HT1080 (cell line): ENCODE measurements around the gene GGCX. TPM values are rescaled to one million over a fixed set of nuclear protein-coding genes. Genes with fewer than 3 reads are reported as not detected.
"Not testable (repeated sequence)": the region's sequence is repeated elsewhere in the genome, so short reads cannot be mapped to it uniquely, and the experiment has no call there.

Source experiments
- DNase-seq: peaks from one replicate; pipeline ENCODE4 v3.0.0-alpha.2; 2015; ENCODE audit warnings: low read depth
- total RNA-seq: library from RNA; depleted of rRNA; stranded (reverse); fragments of >200 nt; shearing (Covaris generic); gene quantifications from 2 replicates; pipeline ENCODE4 v1.2.3, GENCODE V29; 2014

GGCX gene
- total RNA-seq, 1 experiment from 2014 or later = 41.9 TPM

DNA sequence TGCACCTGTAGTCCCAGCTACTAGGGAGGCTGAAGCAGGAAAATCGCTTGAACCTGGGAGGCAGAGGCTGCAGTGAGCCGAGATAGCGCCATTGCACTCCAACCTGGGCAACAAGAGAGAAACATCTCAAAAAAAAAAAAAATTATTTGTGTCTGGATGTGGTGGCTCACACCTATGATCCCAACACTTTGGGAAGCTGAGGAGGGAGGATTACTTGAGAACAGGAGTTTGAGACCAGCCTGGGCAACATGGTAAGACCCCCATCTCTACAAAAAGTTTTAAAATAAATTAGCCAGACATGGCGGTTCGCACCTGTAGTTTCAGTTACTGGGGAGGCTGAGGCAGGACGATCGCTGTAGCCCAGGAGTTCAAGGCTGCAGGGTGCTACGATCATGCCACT lies 14.4 kb upstream of the GGCX start:
- DNase-seq = no peak

DNA sequence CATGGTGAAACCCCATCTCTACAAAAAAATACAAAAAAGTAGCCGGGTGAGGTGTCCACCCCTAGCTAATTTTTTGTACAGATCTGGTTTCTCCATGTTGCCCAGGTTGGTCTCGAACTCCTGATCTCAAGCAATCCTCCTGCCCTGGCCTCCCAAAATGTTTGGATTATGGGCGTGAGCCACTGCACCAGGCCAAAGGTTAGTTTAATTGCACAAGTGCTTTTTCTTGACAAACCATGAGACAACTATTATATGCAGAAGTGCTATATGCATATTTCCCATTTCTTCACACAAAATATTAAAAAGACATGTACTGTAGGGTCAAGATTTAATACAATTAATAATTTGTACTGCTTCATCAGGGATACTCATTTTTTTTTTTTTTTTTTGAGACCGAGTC lies 5.0 kb upstream of the GGCX start:
- DNase-seq = no peak

DNA sequence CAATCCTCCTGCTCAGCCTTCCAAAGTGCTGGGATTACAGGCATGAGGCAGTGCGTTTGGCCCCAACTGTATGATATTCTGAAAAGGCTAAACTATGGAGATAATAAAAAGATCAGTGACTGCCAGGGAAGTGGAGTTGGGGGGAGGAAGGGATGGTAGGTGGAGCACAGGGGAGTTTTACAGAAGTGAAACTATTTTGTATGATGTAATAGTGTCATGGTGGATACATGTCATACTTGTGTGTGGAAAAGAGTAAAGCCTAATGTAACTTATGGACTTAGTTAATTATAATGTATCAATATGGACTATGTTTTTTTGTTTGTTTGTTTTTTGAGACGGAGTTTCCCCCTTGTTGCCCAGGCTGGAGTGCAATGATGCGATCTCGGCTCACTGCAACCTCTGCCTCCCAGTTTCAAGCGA lies 2.9 kb upstream of the GGCX start:
- no peak for DNase-seq

DNA sequence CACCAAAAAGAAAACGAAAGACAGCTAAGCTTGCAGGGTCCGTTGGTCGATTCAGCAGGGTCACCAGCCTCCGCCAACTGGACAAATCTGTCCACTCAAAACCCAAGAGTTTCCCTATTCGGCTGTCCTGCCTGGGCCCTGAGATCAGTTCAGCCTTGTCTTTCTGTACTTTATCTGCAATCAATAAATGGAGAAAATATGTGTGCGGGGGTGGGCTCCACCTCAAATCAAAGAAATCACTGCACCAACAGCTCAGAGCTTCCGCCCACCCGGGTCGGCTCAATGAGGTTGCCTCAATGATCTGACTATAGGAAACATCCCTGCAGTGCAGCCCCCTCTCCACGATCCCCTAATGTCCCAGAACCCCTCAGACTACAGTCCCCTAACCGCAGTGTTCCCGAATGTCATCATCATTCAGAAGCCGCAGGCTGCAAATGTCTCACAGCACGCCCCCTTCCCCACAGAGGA lies 447 bp downstream of the GGCX start:
- DNase-seq = no peak

GRCh38 chr2:85560403-85560726 lies 928 bp downstream of the GGCX start:
- DNase-seq = not testable (repeated sequence)

GRCh38 chr2:85558160-85558559 lies 3.1 kb downstream of the GGCX start:
- no peak for DNase-seq

DNA sequence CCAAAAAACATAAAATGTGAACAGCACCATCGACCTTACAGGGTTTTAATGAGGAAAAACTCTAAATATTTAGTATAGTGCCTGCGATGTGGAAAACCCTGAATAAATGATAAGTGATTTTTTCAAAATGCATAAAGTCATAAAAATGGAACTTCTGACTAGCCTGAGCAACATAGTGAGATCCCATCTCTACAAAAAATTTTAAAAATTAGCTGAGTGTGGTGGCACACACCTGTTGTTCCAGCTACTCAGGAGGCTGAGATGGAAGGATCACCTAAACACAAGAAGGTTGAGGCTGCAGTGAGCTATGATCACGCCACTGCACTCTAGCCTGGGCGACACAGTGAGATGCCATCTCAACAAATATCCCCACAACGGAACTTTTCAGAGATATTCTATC lies 4.2 kb downstream of the GGCX start:
- DNase-seq = no peak

DNA sequence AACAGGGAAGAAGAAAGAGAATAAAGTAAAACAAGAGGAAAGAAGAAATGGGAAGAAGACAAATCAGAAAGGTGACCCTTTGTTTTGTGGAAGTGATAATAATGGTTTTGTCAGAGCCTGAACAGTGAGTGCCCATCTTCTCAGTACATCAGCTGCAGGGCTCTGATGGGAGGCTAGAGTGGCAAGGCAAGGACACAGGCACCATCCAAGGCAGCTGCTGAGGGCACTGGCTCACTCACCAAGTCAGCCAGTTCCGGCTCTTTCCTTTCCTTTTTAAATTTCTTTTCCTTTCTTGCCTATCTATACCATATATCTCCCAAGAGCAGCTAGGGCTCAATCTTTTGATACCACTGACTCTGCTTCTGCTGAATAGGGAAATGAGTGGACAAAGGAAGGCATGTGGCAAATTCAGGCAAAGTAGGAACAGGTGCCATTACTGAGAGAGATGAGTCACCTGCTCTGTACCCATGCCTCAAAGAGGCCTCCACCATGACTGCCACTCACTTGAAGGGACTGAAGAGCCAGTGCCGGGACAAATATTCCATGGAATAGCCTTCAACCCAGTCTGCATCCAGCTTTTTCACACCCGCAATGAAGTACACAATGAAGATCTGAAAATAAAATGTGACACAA lies 6.2 kb downstream of the GGCX start:
- DNase-seq = no peak

- no peak for DNase-seq
Observed at GRCh38 chr2:85553184-85553583, 8.1 kb downstream of the GGCX start.

GRCh38 chr2:85551698-85552678 lies 9.3 kb downstream of the GGCX start:
- peak; percentile 71 for DNase-seq

DNA sequence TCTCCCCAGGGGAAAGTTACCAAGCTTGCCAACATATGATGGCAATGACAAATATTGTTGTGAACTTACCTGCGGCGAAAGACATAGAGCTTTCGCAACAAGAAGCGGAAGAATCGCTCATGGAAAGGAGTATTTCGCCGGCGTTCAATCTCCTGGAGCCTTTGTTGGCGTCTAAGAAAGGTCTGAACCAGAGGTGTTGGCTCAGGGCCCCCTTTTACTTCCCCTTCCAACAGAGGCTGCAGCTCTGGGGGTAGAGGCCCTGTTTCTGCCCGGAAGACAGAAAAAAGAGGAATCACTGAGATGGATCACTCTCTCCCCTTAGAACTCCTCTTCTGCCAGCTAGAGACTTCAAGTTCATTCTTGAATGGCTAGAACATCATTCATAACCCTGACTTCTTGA lies 10.8 kb downstream of the GGCX start:
- DNase-seq = no peak

- DNase-seq = peak; percentile 92
Observed at GRCh38 chr2:85549826-85550225, 11.5 kb downstream of the GGCX start.

DNA sequence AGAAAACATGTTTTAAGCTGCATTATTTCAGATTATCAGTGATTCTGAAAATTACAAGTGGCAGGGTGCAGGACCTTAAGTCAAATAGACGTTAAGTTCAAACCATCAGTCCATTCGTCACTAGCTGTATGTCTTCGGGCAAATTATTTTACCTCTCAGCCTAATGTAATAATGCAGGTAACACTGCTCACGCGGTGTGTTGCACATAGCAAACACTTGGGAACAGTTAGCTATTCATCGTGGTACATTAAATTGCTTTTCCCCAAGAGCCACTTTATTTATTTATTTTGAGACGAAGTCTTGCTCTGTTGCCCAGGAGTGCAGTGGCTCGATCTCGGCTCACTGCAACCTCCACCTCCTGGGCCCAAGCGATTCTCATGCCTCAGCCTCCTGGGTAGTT lies 12.2 kb downstream of the GGCX start:
- no peak for DNase-seq

DNA sequence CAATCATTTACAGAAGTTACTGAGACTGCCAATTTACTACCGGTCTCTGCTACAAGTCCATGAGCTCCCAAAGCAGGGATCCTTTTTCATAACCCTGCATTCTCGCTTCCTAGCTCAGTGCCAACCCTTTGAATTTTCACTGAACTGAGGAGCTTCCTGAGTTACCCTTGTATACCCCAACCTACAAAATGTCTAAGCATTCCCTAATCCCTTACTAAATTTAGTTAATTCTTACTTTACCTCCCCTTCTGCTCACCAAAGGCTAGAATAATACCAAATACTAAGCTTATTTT lies 12.7 kb downstream of the GGCX start:
- DNase-seq = no peak

DNA sequence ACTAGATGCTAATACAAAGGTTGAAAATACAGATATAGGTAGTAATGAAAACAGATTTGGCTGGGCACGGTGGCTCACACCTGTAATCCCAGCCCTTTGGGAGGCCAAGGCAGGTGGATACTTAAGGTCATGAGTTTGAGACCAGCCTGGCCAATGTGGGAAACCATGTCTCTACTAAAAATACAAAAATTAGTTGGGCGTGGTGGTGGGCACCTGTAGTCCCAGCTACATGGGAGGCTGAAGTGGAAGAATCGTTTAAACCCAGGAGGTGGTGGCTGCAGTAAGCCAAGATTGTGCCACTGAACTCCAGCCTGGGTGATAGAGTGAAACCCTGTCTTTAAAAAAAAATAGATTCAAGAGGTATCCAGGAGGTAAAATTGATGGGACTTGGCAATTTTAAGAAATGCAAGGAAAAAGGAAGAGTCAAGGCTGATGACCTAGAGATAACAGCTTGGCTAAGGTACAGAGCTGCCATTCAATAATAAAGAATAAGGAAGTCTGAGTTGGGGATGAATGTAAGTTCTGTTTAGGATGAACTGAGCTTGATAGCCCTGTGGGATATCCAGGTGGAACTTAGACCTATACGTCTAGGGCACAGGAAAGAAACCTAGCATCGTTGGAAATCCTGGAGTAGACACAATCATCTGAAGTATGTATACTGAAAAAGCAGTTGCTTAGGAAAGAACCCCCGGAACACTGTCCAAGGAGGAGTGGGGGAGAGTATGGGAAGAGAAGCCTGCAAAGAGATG lies 13.3 kb downstream of the GGCX start:
- no peak for DNase-seq

DNA sequence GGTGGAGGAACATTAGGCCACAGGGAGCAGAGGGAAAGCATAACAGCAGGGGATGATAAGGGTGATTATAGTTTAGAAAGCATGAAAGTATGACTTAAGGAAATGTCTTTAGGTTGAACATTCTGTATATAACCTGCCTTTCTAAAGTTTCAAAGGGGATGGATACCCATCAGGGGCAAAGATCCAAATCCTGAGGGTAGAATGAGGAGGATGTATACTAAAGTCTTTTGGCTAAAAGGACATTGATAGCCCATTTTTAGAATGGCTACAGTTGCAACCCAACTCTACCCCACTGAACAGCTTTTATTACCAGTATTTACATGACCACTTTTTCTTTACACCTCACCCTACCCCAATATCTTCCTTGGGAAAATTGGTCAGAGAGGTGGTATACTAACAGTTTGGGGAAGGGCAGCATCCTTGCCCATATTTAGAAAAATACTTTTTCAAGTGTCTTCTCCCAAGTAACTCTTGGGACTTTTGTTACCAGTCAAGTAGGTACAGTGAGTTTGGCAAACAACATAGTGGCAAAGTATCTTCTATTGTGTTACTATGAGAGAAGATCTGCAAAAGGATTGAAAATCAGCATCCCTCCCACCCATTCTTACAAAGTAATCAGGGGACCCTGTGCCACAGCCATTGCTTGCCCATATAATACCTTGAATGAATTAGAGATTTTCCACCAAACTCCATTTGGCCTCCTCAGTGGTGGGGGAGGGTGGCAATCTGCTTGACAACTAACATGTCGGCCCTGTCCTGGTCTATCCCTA lies 14.0 kb downstream of the GGCX start:
- DNase-seq = no peak

DNA sequence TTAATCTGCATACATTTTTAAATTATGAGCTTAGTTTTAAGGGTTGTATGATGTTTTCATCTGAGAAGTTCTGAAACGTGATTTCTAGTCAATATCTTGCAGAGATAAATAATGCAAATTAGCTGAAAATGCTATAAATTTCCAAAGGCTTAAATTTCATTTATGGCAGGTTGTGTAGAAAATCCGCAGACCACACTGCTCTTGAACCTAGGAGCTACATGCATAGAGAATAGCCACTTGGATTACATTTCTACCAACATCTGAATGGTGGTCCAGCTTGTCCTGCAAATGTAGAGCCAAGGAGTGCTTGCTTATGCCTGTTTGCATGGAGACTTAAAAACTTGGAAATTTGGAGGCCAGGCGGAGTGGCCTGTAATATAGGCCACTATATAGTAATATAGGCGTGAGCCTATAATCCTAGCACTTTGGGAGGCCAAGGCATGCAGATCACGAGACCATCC lies 15.5 kb downstream of the GGCX start:
- peak; percentile 51 for DNase-seq

DNA sequence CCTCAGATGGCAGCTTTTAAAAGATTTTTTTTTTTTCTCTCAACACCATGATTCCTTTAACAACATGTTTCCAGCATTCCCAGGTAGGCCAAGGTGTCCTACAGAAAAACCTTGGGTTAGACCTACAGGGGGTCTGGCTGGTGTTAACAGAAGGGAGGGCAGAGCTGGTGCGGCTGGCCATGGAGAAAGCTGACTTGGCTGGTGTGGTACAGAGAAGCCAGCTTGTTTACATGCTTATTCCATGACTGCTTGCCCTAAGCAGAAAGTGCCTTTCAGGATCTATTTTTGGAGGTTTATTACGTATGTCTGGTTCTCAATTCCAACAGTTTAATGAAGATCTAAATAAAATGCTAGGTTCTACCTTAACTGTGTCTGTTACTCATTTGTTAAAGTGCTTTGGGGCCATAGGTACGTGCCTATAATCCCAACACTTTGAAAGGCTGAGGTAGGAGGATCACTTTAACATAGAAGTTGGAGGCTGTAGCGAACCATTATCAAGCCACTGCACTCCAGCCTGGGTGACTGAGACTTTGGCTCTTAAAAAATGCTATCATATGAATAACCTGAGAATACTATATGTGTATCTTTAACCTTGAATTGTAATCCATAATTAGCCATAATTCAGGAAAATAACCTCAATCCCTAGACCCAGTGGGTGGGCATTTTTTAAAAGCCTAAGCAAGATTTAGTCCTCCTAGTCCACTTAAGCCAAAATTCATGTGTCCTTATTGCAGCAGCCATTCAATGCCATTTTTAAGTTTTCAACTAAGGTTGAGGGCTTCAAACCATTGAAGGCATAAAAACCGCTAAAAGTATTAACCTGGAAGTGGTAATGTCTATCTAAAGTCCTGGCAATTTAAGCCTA lies 16.1 kb downstream of the GGCX start:
- not testable (repeated sequence) for DNase-seq

- not testable (repeated sequence) for DNase-seq
Observed at GRCh38 chr2:85544254-85544691, 17.0 kb downstream of the GGCX start.

- DNase-seq = no peak
Observed at GRCh38 chr2:85542777-85543176, 18.5 kb downstream of the GGCX start.
